T1000 (cell line): ENCODE data around the gene DPYSL4.

ENCODE experiments used
- DNase-seq: peaks from one replicate; lab custom pipeline; 2025; ENCODE audit warnings: mixed read lengths; lab: John Stamatoyannopoulos, UW

Gene DPYSL4

DNA sequence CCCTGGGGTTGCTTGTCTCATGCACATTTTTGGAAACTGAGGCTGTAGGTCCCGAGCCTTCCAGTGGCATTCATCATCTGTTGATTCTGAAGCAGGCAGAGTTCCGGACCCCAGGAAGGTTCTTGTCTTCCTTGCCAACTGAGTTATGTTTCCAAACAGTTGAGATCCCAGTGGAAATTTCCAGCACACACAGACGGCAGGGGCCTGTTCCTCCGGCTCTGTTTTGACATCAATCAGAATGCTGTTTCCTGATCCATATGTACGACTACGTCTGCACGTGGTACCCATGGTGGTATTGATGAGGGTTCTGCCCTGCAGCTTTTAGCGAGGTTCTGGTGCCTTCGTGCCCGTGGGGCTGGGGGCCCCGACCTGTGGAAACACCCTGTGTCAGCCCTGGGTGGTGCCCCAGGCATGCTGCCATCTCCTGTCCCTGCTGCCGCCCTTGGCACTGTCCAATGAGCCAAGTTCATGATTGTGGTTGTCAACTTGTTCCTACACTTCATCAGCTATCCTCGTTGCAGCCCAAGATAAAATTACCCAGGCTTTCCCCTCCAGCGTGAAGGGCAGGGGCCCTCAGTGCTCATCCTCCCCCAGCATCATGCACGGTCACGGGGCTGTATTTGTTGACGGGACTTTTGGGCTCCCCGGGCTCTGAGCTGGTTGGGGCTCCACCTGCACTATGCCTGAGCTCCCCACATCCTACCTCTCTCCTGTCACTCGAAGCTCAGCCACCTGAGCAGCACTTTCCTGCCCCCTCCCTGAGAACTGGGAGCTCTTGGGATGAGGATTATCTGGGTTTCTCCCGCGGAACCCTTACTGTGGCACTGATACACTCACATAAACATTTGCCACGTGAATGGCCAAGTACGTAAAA lies 7.8 kb upstream of the DPYSL4 start:
- no peak for DNase-seq

DNA sequence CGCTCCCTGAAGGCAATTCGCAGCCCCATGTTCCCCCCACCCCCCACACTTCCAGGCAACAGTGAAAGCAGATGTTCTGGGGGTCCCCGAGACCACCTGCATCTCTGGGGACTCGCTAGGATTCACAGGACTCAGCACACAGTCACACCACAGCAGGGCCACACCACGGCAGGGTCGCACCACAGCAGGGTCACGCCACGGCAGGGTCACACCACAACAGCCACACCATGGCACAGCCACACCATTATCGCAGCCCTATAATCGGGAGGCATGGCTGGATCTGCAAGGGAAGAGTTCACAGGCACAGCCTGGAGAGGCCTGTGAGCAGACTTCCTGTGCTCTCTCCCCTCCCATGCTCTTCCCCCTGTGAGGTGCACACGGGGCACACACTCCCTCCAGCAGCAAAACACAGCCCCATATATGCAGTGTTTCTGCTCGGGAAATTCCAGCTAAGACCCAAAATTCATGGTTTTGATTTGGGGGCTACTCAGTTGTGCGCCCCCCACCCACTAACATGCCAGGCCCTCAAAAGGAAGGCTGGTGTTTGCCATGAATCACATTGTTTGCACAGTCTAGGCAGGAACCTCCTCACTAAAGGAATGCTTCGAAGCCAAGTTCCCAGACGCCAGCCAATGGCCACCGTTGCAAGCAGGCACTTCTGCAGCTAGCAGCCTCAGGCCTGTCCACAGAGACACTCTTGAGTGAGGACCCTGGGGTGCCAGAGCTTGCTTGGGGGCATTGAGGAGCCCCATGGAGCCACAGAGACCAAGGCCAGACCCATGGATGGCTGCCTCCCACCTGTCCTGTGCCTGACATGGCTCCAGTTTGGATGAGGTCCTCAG lies 7.0 kb upstream of the DPYSL4 start:
- DNase-seq: no peak

DNA sequence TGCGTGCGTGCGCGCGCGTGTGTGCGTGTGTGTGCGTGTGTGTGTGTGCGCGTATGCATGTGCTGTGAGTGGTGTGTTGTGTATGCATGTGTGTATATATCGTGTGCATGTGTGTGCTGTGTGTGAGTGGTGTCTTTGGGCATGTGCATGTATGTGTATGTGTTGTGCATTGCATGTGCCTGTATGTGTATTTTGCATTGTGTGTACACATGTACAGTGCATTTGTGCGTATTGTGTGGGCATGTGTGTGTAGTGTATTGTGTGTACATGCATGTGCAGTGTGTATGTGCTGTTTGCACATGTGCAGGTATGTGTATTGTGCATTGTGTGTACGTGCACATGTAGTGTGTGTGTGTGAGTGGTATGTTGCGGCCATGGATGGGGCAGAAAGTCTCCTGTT lies 6.0 kb upstream of the DPYSL4 start:
- no peak for DNase-seq

DNA sequence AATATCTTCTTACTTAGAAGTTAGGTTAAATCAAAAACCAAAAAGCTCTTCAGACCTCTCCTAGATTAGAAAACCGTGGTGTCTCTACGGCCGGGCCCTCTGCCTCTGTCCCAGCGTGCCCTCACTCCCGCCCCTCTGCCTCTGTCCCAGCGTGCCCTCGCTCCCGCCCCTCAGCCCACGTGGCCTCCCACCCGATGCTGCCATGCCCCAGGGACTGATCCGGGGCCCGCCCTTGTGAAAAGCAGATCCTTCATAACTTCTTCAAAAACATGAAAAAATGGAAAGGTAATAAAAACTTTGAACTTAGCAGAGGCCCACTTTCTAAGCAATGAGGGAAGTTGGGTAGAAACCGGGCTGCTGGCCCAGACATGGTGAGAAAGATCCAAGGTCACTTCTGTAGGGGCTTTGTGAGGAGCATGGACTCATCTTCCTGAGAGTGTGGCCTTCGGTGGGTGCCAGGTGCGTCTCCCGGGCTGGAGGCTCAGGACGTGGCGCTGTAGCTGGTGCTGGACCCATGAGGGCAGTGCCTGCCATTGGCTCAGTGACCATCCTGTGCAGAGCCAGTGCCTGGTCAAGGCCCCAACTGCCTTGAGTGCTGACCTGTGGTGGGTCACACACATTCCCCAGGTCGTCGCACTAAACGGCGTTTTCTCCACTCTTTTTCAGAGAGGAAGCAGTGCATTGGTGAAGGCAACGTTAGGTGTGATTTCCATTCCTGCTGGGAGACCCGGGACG lies 4.9 kb upstream of the DPYSL4 start:
- no peak for DNase-seq

DNA sequence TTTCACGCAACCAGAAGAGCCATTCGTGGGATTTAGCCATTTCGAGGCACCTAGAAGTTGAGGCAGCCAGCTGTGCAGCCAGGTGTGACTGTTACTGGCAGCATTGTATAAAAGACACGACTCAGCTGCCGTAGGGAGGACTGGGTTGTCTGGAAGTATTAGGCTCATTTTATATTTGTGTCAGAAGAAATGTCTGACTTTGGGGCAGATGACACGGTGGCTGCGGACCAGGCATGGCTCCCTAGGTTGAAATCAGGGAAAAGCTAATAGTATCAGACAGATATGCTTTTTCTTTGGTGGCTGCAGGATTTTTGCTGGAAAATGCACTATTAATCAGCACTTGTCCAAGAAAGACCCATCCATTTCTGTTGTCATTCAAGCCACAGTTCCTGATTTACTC lies 4.2 kb upstream of the DPYSL4 start:
- no peak for DNase-seq

DNA sequence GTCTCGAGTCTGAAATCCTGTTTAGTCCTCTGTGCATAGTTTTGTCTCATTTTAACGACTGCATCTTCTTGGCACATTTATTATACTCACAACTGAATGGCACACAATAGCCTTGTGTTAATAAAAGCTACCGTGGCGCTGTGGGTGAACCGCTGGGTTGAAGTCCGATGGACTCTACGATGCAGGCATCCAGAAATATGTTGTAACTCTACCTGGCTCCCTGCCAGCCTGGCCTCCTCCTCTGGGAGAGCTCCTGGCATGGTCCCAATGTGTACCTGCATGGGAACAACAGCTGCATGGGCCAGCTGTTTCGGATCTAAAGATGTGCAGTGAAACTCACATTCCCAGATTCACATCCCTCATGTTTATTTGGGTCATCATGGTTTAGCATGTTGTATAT lies 3.7 kb upstream of the DPYSL4 start:
- DNase-seq: no peak

DNA sequence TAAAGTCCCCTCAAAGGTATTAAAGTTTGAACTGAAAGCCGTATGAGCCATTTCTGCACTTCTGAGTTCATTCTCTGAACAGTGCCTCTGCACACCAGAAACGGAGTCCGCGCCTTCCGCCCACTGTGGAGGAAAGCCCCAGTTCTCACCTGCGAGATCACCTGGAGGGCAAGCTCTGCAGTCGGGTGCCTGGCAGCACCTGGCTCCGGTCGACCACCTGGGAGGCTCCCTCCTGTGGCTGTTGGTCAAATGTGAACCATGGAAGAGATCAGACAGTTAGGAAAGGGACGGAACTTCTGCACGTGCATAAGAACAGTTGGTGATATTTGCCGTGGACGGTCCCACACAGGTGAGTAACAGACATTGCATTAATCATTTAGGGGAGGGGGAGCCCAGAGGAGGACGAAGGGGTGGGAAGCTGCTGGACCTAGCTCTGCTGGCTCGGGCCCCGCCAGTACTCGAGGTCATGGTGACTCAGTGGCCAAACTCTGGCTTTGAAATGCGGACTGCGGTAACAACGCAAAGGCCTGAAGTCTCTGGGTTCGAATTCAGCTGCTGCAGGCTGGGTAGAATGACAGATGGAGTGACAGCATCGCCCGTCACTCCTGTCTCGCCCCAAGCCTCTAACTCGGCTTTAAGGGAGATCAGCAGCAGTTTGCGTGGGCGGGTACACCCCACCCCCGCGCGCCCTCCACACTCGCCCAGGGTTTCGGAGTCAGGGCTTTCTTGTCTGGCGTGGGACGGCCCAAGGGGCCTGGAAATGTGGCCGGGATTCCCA lies 1.7 kb upstream of the DPYSL4 start:
- DNase-seq: no peak

DNA sequence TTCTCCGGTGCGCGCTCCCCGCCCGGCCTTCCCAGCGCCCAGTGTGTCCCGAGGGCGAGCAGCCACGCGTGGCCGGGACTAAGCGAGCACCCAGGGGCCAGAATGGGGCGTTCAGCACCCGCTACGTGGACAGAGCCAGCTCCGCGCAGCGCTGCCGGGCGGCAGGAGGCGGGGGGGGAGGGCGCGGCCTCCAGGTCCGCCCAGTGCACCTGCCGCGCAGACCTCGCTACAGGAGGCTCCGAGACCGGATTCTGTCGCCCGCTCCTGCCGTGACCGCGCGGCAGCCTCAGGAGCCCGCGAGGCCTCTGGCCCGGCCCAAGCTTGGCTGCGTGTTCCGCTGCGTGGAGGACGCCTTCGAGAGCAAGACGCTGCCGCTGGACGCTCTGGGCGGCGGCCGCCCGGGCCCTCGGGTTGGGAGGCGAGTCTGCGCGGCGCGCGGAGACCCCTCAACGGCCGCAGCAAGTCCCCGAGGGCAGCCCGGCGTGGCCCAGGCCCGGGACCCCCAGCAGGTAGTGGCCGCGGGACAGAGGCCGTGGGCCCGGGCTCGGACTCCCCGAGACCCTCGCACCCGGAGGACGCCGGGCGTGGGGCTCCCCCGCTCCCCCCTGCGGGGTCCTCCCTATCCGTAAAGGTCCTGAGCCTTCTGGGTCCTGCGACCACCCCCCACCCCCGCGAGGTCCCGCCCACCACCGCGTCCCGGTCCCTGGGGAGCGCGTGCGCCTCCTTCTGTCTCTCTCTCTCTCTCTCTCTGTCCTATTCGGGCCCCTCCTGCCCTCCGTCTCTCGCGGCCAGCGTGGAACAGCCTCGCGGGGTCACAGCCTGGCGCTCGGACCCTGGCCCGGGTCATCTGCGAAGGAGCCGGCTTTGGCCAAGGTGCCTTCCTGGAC lies 904 bp upstream of the DPYSL4 start:
- no peak for DNase-seq

DNA sequence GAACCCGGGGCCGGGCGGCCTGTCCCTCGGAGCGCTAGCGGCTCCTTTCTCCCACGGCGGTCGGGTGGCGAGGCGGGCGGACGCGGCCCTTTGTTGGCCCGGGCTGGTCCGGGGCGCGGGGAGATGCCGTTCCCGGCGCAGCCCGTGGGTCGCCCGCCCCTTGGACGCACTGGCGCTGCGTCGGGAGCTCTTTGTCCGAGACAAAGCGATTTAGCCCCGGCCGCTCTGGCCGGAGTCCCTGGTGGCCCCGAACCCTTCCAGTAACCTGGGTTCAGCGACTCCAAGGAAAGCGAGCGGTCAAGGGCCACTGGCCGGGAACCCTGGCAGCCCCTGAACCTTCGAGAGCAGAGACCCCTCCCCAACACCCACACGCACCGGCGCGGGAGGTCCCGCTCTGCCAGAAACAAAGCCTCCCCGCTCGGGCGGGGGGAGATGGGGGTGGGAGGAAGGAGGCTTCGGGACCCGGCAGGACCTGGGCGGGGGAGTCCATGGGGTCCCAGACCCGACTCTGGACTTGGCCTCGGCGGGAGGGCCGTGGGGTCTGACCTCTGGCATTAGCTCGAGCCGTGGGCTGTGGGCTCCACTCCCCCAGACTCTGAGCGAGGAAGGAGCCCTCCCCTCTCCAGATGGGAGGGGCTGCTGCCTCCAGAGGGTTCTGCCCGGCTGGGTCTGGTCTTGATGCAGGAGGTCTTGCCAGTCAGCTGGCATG lies 836 bp downstream of the DPYSL4 start:
- DNase-seq: no peak

DNA sequence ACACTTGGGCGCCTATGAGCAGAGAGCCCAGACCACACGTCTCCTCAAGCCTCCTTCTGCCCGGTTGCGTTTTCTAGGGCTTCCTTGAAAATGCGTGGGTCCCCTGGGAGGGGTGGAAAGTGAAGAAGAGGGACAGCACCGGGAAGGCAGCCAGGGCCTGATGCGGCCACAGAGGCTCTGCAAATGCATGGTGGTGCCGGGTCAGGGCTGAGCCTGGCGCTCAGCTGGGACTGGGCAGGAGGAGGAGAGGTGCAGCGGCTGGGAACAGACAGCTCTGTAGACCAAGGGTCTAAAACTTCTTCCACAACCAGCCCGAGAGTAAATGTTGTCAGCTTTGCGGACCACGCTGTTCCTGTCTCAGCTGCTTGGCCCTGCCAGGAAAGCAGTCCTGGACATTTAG lies 1.6 kb downstream of the DPYSL4 start:
- no peak for DNase-seq

DNA sequence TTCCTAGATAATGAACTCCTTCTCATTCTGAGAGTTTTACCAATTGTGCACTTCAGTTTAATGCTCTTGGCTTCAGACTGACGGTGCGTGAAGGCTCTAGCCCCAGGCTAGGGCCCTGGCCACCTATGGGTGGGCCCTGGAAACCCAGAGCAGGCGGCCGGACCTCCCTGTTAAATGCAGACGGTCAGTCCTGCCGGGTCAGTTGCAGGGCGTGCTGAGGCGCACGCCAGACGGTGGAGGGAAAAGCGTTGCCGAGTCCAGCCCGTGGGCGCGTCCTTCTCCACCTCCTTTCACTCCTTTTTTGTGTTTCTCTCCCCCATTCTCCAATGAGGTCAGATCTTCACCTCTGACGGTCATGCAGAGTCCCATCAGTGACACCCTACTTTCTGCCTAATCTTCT lies 2.3 kb downstream of the DPYSL4 start:
- no peak for DNase-seq

DNA sequence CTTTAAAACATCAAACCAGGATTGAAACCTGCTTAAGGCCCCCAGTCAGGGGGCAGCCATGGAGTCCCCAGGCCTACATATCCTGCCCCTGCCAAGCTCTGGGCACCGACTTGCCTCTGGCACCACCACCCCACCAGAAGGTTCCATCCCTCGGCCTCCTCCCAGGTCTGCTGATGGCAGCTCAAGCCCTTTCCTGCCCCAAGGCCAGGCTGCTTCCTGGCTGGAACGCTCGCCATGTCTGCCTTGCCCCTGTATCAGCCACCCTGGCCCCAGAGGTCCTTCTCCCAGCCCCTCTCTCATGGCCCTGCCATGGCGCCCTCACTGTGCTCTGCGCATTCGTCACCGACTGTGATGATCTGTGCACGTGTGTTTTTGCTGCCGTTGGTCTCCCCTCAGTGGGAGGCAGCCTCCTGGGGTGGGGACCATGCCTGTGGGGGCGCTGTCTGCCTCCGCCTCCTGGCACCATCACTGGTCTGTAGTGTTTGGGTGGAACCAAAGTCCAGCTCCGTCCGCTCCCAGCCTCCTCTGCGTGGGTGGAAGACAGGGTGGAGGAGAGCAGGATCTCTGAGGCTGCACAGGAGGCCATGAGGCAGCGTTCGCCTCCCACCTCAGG lies 3.2 kb downstream of the DPYSL4 start:
- DNase-seq: no peak

DNA sequence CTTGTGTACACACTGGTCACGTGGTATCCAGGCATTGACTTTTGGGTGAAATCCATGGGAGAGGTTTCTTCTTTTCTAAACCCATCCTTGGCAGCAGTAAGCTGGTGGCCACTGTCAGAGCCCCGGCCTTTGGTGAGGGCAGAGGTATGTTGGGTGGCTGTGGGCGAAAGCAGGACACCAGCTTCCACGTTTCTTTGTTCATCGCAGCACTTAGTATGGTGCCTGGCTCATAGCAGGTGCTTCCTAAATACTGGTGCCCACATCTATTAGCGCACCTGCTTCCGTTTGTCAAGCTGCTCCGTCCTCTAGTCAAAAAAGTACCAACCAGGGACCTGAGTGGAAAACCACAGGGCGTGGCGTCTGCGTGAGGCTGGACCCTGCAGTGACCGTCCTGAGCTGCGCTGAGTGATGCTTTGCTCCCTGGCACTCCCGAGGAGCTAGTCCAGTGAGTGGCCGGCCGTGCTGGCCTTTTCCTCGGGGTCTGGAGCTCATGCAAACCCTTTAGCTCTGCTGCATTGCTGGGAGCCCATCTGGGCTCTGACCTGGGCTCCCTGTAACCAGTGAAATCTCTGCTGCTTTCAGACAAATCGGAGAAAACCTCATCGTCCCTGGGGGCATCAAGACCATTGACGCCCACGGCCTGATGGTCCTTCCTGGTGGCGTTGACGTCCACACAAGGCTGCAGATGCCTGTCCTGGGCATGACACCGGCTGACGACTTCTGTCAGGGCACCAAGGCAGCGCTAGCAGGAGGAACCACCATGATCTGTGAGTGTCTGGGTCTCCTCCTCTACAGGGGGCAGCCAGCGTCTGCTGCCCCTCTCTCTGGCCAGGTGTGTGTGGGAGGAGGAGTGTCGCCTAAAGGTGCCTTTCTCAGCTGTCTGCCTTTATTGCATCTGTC lies 5.6 kb downstream of the DPYSL4 start:
- no peak for DNase-seq

DNA sequence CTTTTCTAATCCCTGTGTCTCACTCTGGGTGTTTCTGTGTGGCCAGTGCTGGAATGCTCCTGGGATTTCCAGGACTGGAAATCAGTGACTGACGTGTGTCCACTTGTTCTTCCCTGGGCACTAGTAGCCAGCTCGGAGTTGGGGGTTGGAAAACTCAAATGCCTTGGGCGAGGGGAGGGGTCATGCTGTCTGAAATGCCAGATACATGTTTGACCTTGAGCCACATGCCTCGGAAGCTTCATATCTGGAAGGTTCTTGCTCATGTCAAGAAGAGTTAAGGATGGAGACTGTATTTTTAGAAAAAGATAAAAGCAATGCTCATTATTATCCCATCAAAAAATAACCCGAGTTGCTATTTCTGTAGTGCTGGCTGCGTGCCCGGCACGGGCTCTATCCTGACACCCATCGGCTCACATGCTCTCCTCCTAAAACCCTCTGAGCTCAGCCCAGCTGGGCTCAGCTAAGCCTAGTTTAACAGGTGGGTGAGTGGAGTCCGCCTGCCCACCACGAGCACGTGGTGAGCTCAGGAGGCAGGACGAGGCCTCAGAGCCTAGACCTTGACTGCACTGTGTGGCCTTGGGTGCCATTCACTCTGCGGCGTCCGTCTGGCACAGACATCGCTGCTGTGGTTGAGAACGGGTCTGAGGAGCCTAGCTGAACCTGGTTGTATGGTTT lies 6.4 kb downstream of the DPYSL4 start:
- DNase-seq: no peak

DNA sequence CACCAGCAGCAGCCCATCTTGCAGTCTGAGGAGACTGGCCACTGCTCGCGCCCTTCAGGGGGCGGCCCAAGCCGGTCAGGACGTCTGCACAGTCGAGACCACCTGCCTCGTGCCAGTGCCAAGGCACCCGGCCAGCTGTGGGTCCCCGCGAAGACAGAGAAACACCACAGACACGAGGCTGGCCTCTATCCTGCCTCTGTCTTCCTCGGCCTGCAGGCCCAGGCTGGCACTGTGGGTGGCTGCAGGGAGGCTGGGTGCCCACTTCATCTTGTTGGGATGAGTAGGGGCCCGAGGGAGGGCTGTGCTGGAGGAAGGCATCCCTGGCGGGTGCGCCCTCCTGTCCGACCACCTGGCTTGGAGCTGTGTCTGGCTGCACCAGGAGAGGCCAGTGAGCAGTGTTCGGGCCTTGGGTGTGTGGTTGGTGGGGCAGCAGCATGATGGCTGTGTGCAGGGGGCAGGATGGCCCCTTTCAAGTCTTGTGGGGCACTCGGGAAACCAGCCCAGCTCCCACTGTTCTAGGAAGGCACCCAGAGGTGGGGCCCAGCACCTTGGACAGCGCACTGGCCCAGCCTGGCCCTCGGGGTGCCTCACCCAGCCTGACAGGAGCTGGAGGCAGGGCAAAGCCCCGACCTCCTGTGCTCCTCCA lies 7.3 kb downstream of the DPYSL4 start:
- DNase-seq: no peak

DNA sequence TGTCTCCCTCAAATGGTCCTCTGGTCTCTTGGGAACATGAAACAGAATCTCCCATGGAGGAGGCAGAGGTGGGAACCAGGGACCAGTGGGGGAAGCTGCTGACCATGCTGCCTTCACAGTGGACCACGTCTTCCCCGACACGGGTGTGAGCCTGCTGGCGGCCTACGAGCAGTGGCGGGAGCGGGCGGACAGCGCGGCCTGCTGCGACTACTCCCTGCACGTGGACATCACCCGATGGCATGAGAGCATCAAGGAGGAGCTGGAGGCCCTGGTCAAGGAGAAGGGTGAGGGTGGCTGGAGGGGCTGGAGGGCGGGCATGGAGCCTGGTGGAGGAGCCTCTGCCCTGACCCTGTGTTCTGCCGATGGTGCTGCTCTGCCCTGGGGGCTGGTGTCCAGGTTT lies 8.0 kb downstream of the DPYSL4 start:
- DNase-seq: no peak

DNA sequence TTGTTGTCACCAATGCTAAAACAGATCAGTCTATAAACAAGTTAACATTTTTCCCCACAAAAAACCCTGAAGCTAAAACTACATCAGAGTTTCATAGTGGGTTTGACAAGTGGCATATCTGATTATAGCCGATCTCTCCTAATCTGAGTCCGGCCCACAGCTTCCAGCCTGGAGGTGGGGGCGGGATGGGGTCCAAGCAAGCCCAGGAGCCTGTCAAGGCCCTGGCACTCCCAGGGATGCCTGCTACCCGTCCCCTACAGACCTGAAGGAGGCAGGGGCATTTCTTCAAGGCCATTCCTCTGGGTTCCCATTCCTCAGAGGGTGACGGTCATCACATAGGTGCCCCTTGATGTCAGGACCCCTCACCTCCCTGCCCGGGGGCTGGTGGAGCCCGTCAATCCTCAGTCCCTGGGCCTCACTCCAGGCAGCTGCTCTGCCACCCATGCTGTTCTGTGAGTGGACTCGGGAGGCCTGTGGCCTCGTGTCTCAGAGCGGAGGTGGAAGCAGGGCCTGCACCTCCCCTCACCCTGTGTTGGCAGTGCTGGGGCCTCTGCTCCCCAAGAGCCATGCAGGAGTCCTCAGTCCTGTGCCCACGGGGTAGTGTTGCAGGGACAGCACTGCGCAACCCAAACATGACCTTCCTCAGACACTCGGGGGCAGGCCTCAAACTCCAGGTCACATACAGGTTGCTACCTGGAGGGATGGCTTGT lies 8.8 kb downstream of the DPYSL4 start:
- DNase-seq: no peak
